ENCODE results near the gene CDH4. TPM values are rescaled to one million over a fixed set of nuclear protein-coding genes. Genes with fewer than 3 reads are reported as not detected.

Gene CDH4
- total and polyA plus RNA-seq, 9 of the 15 experiments (the other 6 are each of a cell fraction or from before 2014, with no cell fraction given): 0.04 TPM; not detected in 8

GRCh38 chr20:61347443-61347842 is 95.4 kb downstream of the CDH4 start:
- 0% methylated on average over 12 of the region's 13 CpGs for WGBS (ENCODE audit: insufficient coverage, low coverage, missing lambda C conversion rate)
- H3K9ac ChIP-seq (ENCODE audit: insufficient read depth in 1 of 2, low read depth in 2 of 2, low read length in 2 of 2): no peak overlapping the region
- no peak for TF ChIP-seq SRF (CRISPR knock-in tag; IDR thresholded peaks at IDR 0.05)
- TF ChIP-seq PML (IDR thresholded peaks at IDR 0.05; ENCODE audit: low read length): no peak
- TF ChIP-seq KLF10 (CRISPR knock-in tag; IDR thresholded peaks at IDR 0.05): no peak
- TF ChIP-seq ZNF507 (tag; conservative IDR thresholded peaks at IDR 0.05): no peak
- TF ChIP-seq PREB (CRISPR knock-in tag; IDR thresholded peaks at IDR 0.05): no peak
- peaks cover 4% of the 10 kb centered on the region; the same call in 1 of the 2 replicates for H4K20me1 ChIP-seq (replicated peaks; ENCODE audit: control insufficient read depth, insufficient read depth, low read length)
- H3K27ac ChIP-seq (ENCODE audit: extremely low read depth, low read depth, low read length): no peak overlapping the region
- H3K79me2 ChIP-seq (ENCODE audit: control insufficient read depth, insufficient read depth, low read length): no peaks in the 10 kb centered on the region
- H3K4me1 ChIP-seq (replicated peaks in 1 of 2; ENCODE audit: control insufficient read depth in 2 of 2, insufficient read depth in 2 of 2, low read length in 2 of 2): no peaks in the 10 kb centered on the region
- BruUV-seq (replicated peaks): no TSS peak
- DNase-seq (ENCODE audit: extremely low read depth in 1 of 4, low spot score in 3 of 4): no peak
- no peak for FAIRE-seq
- no peak overlapping the region for H3K4me3 ChIP-seq
- no peaks in the 10 kb centered on the region for H3K9me3 ChIP-seq (replicated peaks; ENCODE audit: control insufficient read depth, insufficient read depth, low read depth, low read length)
- ATAC-seq: no peak
- H3K36me3 ChIP-seq (ENCODE audit: control insufficient read depth, insufficient read depth, low read length): no peaks in the 10 kb centered on the region
- peaks cover 14 to 39% of the 10 kb centered on the region in 2 experiments; a peak in 4 of 5 replicates for H3K27me3 ChIP-seq (ENCODE audit: control insufficient read depth in 2 of 2, insufficient read depth in 2 of 2, low read length in 2 of 2)
- H3K4me2 ChIP-seq (ENCODE audit: insufficient read depth, low read length): no peak overlapping the region
- ChIA-PET POLR2A (interaction anchor here (0.8 to 1.1 kb wide), 2 partner anchors 10 to 141 kb away, joined by 3 to 4 read pairs; no protein-coding TSS in a partner anchor), CTCF (ENCODE audit: low intra/inter-chr PET ratio) (no interaction called here)
- H2AFZ ChIP-seq (ENCODE audit: low read depth, low read length): no peak overlapping the region
- H3K9me1 ChIP-seq (ENCODE audit: control insufficient read depth, insufficient read depth, low read length): no peaks in the 10 kb centered on the region
- in situ Hi-C loops (cut with MboI) (no loop called here), intact Hi-C loops (cut with micrococcal nuclease) (no loop called here)
